ENCODE results near the gene SDF4.

DNA sequence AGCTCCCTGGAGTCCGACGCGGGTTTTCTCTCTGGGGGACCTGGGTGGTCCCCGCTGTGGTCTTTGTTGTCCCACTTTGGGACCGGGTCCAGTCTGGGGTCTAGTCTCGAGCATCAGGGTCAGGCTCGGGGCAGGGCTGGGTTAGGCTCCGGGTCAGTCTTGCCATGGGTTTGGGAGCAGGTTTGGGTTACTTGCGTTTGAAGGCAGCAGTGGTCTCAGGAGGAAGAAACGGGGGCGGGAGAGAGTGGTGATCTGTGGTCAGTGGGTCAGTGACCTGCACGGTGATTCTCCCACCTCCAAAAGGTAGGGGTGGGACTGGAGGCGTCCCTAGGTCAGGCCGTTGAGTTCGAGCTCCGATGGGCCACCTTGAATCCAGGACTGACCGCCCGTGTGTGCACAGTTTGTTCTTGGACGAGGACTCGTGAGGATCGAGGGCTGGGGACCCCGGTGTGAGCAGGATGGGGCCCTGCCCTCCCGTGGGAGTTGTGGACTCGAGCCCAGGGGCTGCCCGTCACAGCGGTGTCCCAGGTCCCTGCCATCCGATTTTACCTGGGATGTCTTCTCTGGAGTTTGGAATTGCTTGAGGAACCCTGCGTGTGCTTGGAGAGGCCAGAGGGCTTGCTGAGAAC is 2.5 kb upstream of the SDF4 start:
- TF ChIP-seq EZH2 (IDR thresholded peaks at IDR 0.05; ENCODE audit: insufficient read depth, poor library complexity, severe bottlenecking) (no peak), EZH2phosphoT487 (IDR thresholded peaks at IDR 0.05; ENCODE audit: insufficient read depth, low read depth) (no peak)

Data from GM23248 (cell line).